Osteoblast (primary cell): ENCODE data around the gene ABCD4. TPM values are rescaled to one million over a fixed set of nuclear protein-coding genes. Genes with fewer than 3 reads are reported as not detected.

ENCODE experiments used
- DNase-seq: peaks from one replicate; pipeline ENCODE4 v3.0.0; 2011; ENCODE audit warnings: low spot score, mixed read lengths; ENCODE audit not compliant: insufficient read length; ENCODE audit errors: missing footprints
- H2AFZ ChIP-seq: 2 replicates; pipeline ENCODE4 v1.6.0; 2011; ENCODE audit warnings: mild to moderate bottlenecking, low read length
- H3K27ac ChIP-seq: 2 replicates; pipeline ENCODE4 v1.5.1; 2011; ENCODE audit warnings: mild to moderate bottlenecking, low read depth, low read length, moderate library complexity
- H3K27me3 ChIP-seq: 2 replicates; pipeline ENCODE4 v1.6.0; 2012; ENCODE audit warnings: mild to moderate bottlenecking, control low read depth, inconsistent platforms, low read length, moderate library complexity; ENCODE audit not compliant: insufficient read depth
- H3K36me3 ChIP-seq: 2 replicates; pipeline ENCODE4 v1.5.1; 2011; ENCODE audit warnings: mild to moderate bottlenecking, low read length, control low read depth, moderate library complexity; ENCODE audit not compliant: insufficient read depth
- H3K4me1 ChIP-seq: 2 replicates; pipeline ENCODE4 v1.5.1; 2011; ENCODE audit warnings: mild to moderate bottlenecking, low read length, control low read depth, moderate library complexity; ENCODE audit not compliant: insufficient read depth
- H3K4me2 ChIP-seq: 2 replicates; pipeline ENCODE4 v1.6.0; 2011; ENCODE audit warnings: mild to moderate bottlenecking, low read length; ENCODE audit not compliant: insufficient read depth
- H3K4me3 ChIP-seq: fragments of 200-600 bp; sonication (generic); 3 replicates; pipeline ENCODE4 v1.5.1; 2012; ENCODE audit warnings: mild to moderate bottlenecking, low read length, inconsistent platforms; ENCODE audit not compliant: insufficient read depth
- H3K79me2 ChIP-seq: 2 replicates; pipeline ENCODE4 v1.6.0; 2012; ENCODE audit warnings: mild to moderate bottlenecking, low read length, control low read depth, inconsistent platforms; ENCODE audit not compliant: insufficient read depth
- H3K9me3 ChIP-seq: 2 replicates; pipeline ENCODE4 v1.5.1; 2011; ENCODE audit warnings: low read depth, low read length, control low read depth
- H4K20me1 ChIP-seq: 2 replicates; pipeline ENCODE4 v1.6.0; 2012; ENCODE audit warnings: mild to moderate bottlenecking, low read length, control low read depth; ENCODE audit not compliant: insufficient read depth
- total RNA-seq: library from RNA; depleted of rRNA; stranded (reverse); fragments of >200 nt; gene quantifications from 2 replicates; pipeline ENCODE4 v1.2.3, GENCODE V29; 2012
- TF ChIP-seq, protein P1 (sequence below): IDR thresholded peaks from 2 replicates; pipeline ENCODE4 v1.5.1; 2011; ENCODE audit warnings: mild to moderate bottlenecking, low read depth, low read length, moderate library complexity; ENCODE audit errors: extremely low read depth

Gene ABCD4
- total RNA-seq, 1 donor, result 38.7 TPM

DNA sequence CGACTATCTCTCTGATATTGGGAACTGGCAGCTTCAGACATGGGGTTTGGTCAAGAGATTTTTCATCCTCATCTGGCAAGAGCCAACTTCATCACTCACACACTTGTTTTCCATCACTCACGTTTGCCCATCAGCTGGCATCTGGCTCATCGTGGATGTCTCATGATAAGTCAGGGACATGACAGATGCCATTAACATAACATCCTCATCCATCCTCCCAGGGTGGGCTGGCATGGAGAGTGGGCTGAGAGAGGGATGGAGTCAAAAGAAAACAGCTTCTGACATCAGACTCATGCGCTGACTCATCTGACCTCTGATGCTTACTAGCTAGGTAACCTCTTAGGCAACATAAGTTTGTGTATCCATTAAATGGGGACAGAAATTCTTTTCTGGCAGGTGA, 65.3 kb downstream of the ABCD4 start:
- Histone ChIP-seq H3K9me3 (no peaks in the 10 kb centered on the region), H3K27me3 (peaks cover 67% of the 10 kb centered on the region), H3K27ac (no peak overlapping the region), H3K4me1 (no peaks in the 10 kb centered on the region), H3K79me2 (no peaks in the 10 kb centered on the region), H3K4me3 (no peak overlapping the region), H3K4me2 (no peak overlapping the region), H3K36me3 (no peaks in the 10 kb centered on the region), H4K20me1 (peaks cover 4% of the 10 kb centered on the region), H2AFZ (no peak overlapping the region)
- peak; percentile 62 for DNase-seq
- TF ChIP-seq, protein P1, sequence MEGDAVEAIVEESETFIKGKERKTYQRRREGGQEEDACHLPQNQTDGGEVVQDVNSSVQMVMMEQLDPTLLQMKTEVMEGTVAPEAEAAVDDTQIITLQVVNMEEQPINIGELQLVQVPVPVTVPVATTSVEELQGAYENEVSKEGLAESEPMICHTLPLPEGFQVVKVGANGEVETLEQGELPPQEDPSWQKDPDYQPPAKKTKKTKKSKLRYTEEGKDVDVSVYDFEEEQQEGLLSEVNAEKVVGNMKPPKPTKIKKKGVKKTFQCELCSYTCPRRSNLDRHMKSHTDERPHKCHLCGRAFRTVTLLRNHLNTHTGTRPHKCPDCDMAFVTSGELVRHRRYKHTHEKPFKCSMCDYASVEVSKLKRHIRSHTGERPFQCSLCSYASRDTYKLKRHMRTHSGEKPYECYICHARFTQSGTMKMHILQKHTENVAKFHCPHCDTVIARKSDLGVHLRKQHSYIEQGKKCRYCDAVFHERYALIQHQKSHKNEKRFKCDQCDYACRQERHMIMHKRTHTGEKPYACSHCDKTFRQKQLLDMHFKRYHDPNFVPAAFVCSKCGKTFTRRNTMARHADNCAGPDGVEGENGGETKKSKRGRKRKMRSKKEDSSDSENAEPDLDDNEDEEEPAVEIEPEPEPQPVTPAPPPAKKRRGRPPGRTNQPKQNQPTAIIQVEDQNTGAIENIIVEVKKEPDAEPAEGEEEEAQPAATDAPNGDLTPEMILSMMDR, result no peak

Other genes starting within 250 kb of the ABCD4 start
- 30.1 and 31.5 TPM in 2 replicates for gene ALDH6A1, start 218.5 kb downstream of the ABCD4 start, total RNA-seq
- gene LIN52, start 218.0 kb downstream of the ABCD4 start, total RNA-seq, result 6.9 and 7.4 TPM in 2 replicates
- not detected in 2 replicates for gene VSX2, start 63.5 kb downstream of the ABCD4 start, total RNA-seq
- not detected in 2 replicates for gene VRTN, start 45.5 kb upstream of the ABCD4 start, total RNA-seq
- gene SYNDIG1L, start 123.3 kb upstream of the ABCD4 start, total RNA-seq, result not detected in 2 replicates
- gene NPC2, start 190.4 kb upstream of the ABCD4 start, total RNA-seq, result 266 and 291 TPM in 2 replicates
- 8.7 and 18.6 TPM in 2 replicates for gene ISCA2, start 190.8 kb upstream of the ABCD4 start, total RNA-seq